H1 (cell line): ENCODE data around the gene SLC16A2.

Experiments
- CEBPB ChIP-seq: IDR thresholded peaks from 2 replicates; pipeline ENCODE4 v1.6.1; 2012; ENCODE audit warnings: low read depth, low read length
- EP300 ChIP-seq, 2 experiments: IDR thresholded peaks; 1 replicate in 1 of 2; 2 replicates in 1 of 2; pipeline ENCODE4 v1.6.1; 2011 to 2012; ENCODE audit warnings: low read depth in 2 of 2, low read length in 2 of 2, mild to moderate bottlenecking in 2 of 2, borderline replicate concordance in 1 of 2, inconsistent platforms in 1 of 2, moderate library complexity in 1 of 2
- TEAD4 ChIP-seq: IDR thresholded peaks from 2 replicates; pipeline ENCODE4 v1.6.1; 2012; ENCODE audit warnings: low read depth, low read length, inconsistent platforms, mixed read lengths
- YY1 ChIP-seq: IDR thresholded peaks from 2 replicates; pipeline ENCODE4 v1.6.1; 2011; ENCODE audit warnings: low read depth, mild to moderate bottlenecking, low read length
- ZNF274 ChIP-seq: IDR thresholded peaks from 2 replicates; pipeline ENCODE4 v1.7.0; 2012; ENCODE audit warnings: low read length, borderline replicate concordance; ENCODE audit errors: extremely low read depth
- TF ChIP-seq, protein P1 (sequence below), 3 experiments: IDR thresholded peaks; 1 replicate in 2 of 3; 2 replicates in 1 of 3; pipeline versions ENCODE4 v1.5.1 to v1.6.1; 2011; ENCODE audit warnings: low read length in 3 of 3, mild to moderate bottlenecking in 3 of 3, inconsistent platforms in 2 of 3, low read depth in 1 of 3, moderate library complexity in 1 of 3; ENCODE audit not compliant: insufficient read depth in 1 of 3; ENCODE audit errors: control extremely low read depth in 1 of 3

DNA sequence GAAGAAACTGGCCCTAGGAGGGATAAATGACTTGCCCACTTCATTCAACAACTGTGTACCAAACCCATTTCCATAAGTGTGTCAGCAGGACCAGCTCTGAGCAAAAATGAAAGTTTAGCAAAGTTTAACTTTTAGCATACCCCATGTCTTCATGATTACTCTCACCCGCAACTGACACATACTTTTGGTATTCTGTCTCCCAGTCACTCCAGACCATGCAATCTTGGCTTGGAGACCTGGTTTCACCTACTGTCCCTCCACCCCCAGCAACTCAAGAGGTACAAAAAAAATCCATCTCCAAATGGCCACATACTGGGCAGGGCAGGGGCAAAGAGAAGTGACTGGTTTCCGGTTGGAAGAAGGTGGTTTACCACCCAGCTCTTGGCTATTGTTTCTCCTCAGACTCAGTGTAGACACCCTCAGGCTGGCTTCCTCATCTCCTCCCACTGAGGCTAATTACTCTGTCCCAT lies 113.3 kb downstream of the SLC16A2 start:
- TF ChIP-seq EP300 (IDR thresholded peaks at IDR 0.05; ENCODE audit: borderline replicate concordance in 1 of 2, low read depth in 2 of 2, low read length in 2 of 2) = no peak
- TF ChIP-seq, protein P1, sequence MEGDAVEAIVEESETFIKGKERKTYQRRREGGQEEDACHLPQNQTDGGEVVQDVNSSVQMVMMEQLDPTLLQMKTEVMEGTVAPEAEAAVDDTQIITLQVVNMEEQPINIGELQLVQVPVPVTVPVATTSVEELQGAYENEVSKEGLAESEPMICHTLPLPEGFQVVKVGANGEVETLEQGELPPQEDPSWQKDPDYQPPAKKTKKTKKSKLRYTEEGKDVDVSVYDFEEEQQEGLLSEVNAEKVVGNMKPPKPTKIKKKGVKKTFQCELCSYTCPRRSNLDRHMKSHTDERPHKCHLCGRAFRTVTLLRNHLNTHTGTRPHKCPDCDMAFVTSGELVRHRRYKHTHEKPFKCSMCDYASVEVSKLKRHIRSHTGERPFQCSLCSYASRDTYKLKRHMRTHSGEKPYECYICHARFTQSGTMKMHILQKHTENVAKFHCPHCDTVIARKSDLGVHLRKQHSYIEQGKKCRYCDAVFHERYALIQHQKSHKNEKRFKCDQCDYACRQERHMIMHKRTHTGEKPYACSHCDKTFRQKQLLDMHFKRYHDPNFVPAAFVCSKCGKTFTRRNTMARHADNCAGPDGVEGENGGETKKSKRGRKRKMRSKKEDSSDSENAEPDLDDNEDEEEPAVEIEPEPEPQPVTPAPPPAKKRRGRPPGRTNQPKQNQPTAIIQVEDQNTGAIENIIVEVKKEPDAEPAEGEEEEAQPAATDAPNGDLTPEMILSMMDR (IDR thresholded peaks at IDR 0.05; ENCODE audit: control extremely low read depth in 1 of 3, insufficient read depth in 1 of 3, low read depth in 1 of 3, low read length in 3 of 3) = no peak
- no peak for TF ChIP-seq TEAD4
- TF ChIP-seq ZNF274 = no peak
- no peak for TF ChIP-seq CEBPB
- no peak for TF ChIP-seq YY1
